HG02884 (cell line): ENCODE results near the gene ANKRD22.

Source experiments
- ATAC-seq: cut with Tn5 transposase; IDR thresholded peaks from one replicate; pipeline ENCODE4 v1.9.1; 2021; ENCODE audit warnings: mild to moderate bottlenecking, moderate library complexity; ENCODE audit not compliant: unreplicated experiment

Gene ANKRD22

GRCh38 chr10:88802523-88803285 lies 48.9 kb downstream of the ANKRD22 start, which contains the start of gene LIPM:
Gene LIPM, plus strand, starts transcription at chr10:88802730. Its CDS starts 167 bp downstream, at chr10:88802897.
- no peak for ATAC-seq

- ATAC-seq = no peak
Measured at GRCh38 chr10:88800152-88801125, 51.2 kb downstream of the ANKRD22 start.

- ATAC-seq = no peak
Measured at GRCh38 chr10:88794731-88795130, 56.9 kb downstream of the ANKRD22 start.

GRCh38 chr10:88793712-88794299 lies 57.8 kb downstream of the ANKRD22 start:
- ATAC-seq = no peak

- ATAC-seq = no peak
Measured at GRCh38 chr10:88792661-88793060, 59.0 kb downstream of the ANKRD22 start.

GRCh38 chr10:88791924-88792323 lies 59.7 kb downstream of the ANKRD22 start:
- ATAC-seq = no peak

GRCh38 chr10:88788924-88789323 lies 62.7 kb downstream of the ANKRD22 start:
- no peak for ATAC-seq

GRCh38 chr10:88787463-88787862 lies 64.2 kb downstream of the ANKRD22 start:
- no peak for ATAC-seq

GRCh38 chr10:88786032-88786770 lies 65.4 kb downstream of the ANKRD22 start:
- ATAC-seq = no peak

- ATAC-seq = no peak
Measured at GRCh38 chr10:88783724-88784123, 67.9 kb downstream of the ANKRD22 start.

- ATAC-seq = no peak
Measured at GRCh38 chr10:88782222-88782621, 69.4 kb downstream of the ANKRD22 start.

- no peak for ATAC-seq
Measured at GRCh38 chr10:88781206-88781605, 70.4 kb downstream of the ANKRD22 start.
